Spleen (tissue), 7 donors: ENCODE results near the gene PLEKHM2.

ENCODE experiments used
- POLR2AphosphoS5 ChIP-seq, 3 donors: sonication (generic); formaldehyde crosslinking; IDR thresholded peaks; one replicate each; pipeline ENCODE4 v1.5.1; 2017; ENCODE audit warnings: antibody characterized with exemption in 3 of 3
- TF ChIP-seq, protein P1 (sequence below), 11 experiments: fragments of 200-600 bp in 7 of 11; fragments of 450-650 bp in 4 of 11; sonication (generic) in 4 of 11; IDR thresholded peaks in 8 of 11; conservative IDR thresholded peaks in 3 of 11; 1 replicate in 7 of 11; 2 replicates in 4 of 11; pipeline versions ENCODE4 v1.4.0 to v1.8.0; 2016 to 2021; ENCODE audit warnings: antibody characterized with exemption in 11 of 11, inconsistent platforms in 4 of 11, mild to moderate bottlenecking in 1 of 11
- donor health status: DM: no; HTN: no; CAD: no; lungs with moderate emphysema.
- donor health status: DM: no; HTN: no; CAD: no.
- donor health status: DM: no; HTN: no; CAD: no.

DNA sequence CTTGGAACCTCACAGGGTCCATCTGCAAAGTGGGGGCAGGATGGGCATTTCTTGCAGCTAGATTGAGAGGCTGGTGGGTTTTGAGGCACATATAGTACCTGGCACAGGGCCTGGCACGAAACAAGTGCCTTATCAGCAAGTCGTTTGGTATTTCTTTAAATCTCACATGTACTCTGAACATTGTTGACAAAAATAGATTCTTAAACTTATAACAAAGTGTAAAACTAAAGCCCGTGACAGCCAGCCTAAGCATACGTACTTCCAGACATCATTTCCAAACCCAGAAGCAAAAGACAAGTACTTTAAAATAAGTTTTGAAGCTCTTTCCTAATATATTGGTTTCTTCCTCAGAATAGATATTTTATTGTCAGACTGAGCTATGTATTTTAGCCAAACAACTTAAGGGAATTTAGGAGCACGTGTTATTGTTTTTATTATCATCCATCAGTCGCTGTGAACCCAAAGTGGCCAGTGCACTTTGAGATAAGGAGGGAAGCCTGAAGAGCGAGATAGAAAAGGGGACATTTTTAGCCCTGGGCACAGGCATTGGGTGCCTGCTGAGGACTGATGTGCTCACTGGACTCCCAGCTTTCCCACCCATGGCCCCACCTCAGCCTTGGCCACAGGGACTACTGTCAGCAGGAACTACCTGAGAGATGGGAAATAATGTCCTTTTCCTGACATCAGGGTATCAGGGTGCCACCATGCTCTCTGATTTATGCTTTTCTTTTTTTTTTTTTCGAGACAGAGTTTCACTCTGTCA, 77.4 kb downstream of the PLEKHM2 start:
- TF ChIP-seq, protein P1, sequence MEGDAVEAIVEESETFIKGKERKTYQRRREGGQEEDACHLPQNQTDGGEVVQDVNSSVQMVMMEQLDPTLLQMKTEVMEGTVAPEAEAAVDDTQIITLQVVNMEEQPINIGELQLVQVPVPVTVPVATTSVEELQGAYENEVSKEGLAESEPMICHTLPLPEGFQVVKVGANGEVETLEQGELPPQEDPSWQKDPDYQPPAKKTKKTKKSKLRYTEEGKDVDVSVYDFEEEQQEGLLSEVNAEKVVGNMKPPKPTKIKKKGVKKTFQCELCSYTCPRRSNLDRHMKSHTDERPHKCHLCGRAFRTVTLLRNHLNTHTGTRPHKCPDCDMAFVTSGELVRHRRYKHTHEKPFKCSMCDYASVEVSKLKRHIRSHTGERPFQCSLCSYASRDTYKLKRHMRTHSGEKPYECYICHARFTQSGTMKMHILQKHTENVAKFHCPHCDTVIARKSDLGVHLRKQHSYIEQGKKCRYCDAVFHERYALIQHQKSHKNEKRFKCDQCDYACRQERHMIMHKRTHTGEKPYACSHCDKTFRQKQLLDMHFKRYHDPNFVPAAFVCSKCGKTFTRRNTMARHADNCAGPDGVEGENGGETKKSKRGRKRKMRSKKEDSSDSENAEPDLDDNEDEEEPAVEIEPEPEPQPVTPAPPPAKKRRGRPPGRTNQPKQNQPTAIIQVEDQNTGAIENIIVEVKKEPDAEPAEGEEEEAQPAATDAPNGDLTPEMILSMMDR (IDR thresholded peaks at IDR 0.05 in 8 of 11, conservative IDR thresholded peaks at IDR 0.05 in 3 of 11): no peak
- no peak for TF ChIP-seq POLR2AphosphoS5 (IDR thresholded peaks at IDR 0.05)
